GM08714 (cell line): ENCODE data around the gene RBMS2.
A peak's percentile ranks its signal among the peaks of the same experiment; 100 is the strongest.
"Not testable (repeated sequence)": the region's sequence is repeated elsewhere in the genome, so short reads cannot be mapped to it uniquely, and the experiment has no call there.

Experiments
- H3K4me3 ChIP-seq: fragments of 200-500 bp; sonication (Bioruptor generic); 2 replicates; pipeline ENCODE4 v1.5.1; 2014; ENCODE audit warnings: mild to moderate bottlenecking, low read length, inconsistent platforms
- ZNF274 ChIP-seq: IDR thresholded peaks from 2 replicates; pipeline ENCODE4 v1.6.1; 2012; ENCODE audit warnings: mild to moderate bottlenecking, low read depth, low read length

The RBMS2 gene, protein sequence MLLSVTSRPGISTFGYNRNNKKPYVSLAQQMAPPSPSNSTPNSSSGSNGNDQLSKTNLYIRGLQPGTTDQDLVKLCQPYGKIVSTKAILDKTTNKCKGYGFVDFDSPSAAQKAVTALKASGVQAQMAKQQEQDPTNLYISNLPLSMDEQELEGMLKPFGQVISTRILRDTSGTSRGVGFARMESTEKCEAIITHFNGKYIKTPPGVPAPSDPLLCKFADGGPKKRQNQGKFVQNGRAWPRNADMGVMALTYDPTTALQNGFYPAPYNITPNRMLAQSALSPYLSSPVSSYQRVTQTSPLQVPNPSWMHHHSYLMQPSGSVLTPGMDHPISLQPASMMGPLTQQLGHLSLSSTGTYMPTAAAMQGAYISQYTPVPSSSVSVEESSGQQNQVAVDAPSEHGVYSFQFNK

DNA sequence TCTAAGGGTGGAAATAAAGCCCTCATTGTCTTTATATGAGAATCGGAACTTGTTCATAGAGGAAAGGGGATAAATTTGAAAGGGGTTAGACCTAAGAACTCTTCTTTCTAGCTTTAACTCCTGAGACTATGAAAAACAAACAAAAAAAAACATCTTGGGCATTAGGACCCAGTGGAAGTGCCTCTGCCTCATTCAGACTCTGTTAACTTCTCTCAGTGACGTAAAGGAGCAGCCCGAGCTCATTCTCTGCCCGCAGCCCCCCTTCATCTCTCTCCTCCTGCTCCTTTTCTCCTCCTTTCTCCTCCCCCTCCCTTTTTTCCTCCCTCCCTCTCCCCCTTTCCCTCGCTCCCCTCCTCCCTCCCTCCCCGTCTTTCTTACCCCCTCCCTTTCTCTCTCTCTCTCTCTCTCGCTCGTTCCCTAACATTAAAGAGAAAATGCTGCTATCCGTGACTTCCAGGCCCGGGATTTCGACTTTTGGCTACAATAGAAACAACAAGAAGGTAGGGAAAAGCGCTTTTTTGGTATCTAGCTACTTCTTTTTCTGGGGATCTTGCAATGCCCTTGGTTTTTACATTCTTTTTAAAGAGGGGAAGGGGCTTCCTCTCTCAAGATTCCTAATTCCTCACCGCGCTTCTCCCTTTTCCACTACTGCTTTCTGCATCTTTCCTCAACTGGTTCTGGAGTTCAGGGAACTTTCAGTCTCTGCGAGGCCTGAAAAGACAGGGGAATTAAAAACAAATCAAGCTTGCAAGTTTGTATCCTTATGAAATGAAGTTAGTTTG, at the start of gene RBMS2:
RBMS2 (plus strand) TSS at position 231 of the 782 bp plus-strand sequence; CDS start at position 435, 204 bp downstream.
- TF ChIP-seq ZNF274, result no peak
- H3K4me3 ChIP-seq, result peak within 1 kb of the TSS; percentile 95

DNA sequence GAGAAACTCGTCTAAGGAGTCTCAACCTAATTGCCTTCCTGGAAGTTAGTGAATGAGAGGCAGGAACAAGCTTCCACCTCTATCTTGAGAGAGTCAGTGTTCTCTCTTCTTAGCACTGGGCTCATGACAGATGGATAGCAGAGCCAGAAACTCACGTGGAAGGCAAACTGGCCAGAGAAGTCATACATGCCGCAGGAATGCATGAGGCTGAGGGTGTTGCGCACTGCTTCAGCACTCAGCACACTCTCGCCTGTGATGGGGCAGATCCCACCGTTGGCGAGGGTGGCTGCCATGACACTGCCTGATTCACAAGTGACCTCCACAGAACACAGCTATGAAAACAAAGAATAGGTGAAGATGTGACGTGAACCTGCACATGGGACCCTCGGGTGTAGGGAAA, 47.2 kb upstream of the RBMS2 start:
- no peak for TF ChIP-seq ZNF274
- no peak overlapping the region for H3K4me3 ChIP-seq

DNA sequence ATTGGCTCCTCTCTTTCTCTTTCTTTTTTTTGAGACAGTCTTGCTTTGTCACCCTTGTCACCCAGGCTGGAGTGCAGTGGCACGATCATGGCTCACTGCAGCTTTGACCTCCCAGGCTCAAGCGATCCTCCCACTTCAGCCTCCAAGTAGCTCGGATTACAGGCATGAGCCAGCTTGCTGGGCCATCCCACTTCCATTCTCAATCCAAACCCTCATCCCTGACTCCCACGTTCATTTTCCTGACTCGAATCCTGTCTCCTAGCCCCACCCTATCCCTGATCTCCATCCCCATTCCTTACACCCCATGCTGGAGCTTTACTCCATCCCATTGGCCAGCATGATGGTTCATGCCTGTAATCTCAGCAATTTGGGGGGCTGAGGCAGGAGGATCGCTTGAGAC, 45.5 kb upstream of the RBMS2 start:
- H3K4me3 ChIP-seq, result no peak overlapping the region
- TF ChIP-seq ZNF274, result no peak

DNA sequence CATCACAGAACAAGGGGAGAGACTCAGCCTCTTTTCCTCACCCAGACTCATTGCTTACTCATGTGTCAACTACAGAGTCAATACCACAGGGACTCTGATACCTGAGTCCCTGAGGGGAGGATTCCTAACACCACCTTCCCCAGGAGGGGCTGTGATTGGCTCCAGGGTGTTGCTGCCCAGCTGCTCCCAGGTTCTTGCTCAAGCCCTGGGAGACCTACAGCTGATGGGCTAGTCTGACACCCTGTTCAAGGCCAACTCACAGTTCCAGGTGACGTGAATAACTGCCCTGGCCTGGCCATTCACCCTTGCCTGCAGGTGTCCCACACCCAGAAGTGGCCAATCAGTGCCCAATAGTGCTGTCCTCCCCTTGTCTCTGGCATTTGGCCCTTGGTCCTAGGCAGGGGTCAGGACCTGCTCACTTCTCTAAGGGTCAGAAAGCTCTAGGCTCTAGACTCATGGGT, 44.6 kb upstream of the RBMS2 start:
- no peak for TF ChIP-seq ZNF274
- H3K4me3 ChIP-seq, result no peak overlapping the region

DNA sequence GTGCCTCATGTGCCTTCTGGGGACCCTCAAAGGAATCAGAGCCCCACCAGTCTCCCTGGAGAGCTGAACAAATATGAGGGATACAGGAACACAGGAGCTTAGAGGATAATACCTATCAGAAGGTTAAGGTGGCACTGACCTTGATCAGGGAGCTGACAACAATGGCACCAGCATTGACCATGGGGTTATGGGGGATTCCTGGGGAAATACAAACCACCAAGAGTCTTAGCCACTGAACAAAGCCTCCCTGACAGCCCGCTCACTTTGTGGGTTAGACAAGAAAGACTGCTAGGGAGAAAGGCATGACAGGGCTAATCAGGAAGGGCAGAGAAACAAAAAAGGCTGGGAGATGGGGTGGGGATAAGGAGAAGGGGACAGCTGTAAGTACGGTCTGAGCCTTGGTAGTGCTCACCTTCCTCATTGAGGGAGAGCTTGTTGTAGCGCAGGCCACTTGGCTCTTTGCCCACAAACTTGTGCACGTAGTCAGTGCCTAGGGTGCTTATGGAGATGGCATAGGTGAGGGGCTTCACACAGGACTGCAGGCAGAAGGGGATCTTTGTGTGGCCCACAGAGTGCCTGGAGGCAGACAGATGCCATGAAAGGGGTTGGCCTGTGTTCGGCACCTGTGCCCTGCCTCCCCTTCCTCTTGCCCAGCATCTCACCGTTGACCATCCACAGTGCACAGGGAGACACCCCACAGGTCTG, 43.9 kb upstream of the RBMS2 start:
- no peak for TF ChIP-seq ZNF274
- no peak overlapping the region for H3K4me3 ChIP-seq

DNA sequence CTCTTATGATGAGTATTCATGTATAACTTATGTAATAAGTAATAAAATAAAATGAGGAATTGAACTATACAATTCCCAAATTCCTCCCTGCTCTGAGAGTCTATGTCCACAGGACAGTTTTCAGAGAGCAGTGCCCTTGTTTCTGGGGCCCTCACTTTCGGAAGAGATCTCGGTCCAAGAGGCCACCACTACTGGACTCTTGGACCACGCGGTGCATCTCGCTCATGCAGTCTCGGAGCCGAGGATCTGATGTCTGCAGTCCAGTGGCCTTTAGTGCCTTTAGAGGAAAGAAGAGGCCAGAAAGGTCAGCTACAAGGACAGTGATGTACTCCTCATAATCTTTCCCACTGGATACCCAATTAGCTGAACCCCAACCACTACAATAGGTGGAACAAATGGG, 42.0 kb upstream of the RBMS2 start:
- no peak for TF ChIP-seq ZNF274
- no peak overlapping the region for H3K4me3 ChIP-seq

DNA sequence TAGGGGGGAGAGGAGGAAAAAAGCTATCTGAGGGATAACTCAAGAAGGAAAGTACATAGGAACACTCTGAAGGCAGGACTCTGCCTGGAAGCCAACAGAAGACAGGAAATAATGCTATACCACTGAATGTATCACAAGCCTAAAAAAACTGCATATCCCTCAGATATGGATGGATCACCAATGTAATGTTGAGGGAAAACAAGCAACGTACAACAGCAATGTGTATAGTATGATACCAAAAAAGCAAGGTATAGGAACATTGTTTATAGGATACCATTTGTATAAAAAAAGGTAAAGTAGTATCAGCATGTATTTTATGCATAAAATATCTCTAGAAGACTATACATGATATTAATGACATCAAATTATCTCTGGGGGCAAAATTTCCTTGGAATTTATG, 37.1 kb upstream of the RBMS2 start:
- TF ChIP-seq ZNF274, result no peak
- H3K4me3 ChIP-seq, result no peak overlapping the region

DNA sequence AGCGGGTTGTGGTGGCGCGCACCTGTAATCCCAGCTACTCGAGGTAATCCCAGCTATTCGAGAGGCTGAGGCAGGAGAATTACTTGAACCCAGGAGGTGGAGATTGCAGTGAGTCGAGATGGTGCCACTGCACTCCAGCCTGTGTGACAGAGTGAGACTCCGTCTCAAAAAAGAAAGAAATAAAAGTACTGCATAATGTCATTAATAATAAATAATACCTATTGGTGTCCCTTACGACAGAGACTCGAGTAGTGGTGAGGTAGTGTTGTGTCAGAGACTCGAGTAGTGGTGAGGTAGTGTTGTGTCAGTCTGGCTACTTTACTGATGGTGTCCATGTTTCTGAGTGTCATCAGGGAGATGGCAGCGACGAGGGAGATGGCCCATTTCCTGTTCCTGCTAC, 34.9 kb upstream of the RBMS2 start:
- no peak for TF ChIP-seq ZNF274
- H3K4me3 ChIP-seq, result no peak overlapping the region

DNA sequence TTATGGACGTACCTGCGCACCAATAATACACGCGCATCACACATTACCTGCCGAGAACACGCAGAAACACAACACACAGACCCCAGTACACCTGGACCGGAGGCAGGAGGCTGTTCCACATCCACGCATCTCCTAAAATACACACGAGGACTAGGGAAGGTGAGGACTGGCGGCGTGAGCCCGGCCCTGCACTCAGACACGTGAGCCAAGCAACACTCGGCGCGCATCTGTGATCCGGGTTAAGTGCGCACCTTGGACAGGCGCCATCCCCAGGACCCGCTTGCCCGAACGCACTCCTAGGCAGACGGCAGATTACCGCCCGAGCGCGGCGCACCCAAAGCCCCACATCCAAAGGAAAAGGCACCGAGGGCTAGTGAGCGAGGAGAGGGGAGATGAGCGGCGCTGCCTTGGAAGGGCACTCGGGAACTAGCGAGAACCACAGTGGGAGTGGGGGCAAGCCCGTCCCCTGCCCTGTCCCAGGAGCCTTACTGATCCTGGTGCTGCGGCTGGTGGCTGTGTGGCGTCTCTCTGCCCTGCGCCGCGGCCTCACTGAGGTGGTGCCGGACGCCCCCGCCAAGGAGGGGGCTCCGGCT, 34.1 kb upstream of the RBMS2 start:
- H3K4me3 ChIP-seq, result peak overlapping the region; percentile 36; the same call in 1 of the 2 replicates
- no peak for TF ChIP-seq ZNF274

DNA sequence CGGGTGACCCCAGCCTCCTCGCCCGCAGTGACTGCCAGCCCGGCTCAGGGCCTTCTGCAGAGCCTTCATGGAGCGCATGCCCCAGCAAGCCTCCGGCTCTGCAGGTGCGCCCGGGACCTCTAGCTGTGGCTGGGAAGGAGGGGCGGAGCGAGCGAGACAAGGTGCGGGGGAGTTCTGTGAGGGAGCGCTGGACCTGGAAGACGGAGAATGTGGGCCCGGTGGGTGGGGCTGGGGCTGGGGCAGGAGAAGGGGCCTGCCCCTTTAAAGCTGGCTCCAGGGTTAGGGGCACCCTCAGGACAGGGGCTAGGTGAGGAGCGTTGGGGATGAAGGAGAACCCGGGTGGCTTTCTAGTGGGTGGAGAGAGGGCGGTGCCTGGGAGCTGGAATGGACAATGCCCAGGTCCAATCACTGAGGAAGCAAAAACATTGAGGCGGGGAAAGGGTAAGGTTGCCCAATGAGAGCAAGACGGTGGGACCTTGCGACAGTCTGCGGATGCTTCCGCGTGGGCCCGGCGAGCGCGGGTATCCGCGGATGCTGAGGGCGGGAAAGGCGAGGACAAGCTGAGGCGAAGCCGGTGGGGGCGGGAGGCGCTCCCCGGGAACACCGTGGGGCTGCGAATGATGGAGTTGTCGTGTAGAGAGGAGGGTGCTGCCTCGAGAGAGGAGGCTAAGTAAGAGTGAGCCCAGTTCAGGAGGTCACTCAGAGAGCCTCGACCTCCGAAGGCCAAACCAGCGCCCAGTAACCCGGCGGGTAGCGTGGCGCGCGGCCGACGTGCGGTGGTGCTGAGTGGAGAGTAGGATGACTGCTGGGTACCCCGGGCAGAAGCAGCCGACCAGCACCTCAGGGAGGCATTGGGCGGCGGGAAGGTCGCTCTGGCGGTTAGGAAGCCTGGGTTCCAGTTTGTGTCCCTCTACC, 33.3 kb upstream of the RBMS2 start, which contains the start of gene GLS2:
GLS2 (minus strand) TSS at position 121 of the 915 bp plus-strand sequence; CDS start at position 78, 43 bp downstream.
- peak within 1 kb of the TSS; percentile 36; the same call in 1 of the 2 replicates for H3K4me3 ChIP-seq
- no peak for TF ChIP-seq ZNF274

DNA sequence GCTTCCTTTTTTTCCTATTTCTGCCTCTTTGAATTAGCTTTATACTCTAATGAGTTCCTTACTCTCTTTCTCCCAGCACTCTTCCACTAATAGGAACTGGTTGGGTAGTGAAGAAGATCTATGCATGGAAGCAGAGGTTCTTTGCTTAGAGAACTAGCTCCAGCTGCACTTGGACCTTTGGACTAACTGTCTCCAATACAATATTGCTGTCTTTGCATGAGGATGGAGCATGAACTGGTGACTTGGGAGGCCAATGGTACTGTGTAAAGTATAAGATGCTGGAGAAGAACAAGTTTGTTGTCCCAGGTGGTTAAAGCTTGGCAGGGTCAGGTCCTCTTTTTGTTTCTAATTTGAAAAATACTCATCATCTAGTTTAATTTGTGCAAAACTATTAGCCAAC, 31.3 kb upstream of the RBMS2 start:
- TF ChIP-seq ZNF274, result no peak
- no peak overlapping the region for H3K4me3 ChIP-seq

DNA sequence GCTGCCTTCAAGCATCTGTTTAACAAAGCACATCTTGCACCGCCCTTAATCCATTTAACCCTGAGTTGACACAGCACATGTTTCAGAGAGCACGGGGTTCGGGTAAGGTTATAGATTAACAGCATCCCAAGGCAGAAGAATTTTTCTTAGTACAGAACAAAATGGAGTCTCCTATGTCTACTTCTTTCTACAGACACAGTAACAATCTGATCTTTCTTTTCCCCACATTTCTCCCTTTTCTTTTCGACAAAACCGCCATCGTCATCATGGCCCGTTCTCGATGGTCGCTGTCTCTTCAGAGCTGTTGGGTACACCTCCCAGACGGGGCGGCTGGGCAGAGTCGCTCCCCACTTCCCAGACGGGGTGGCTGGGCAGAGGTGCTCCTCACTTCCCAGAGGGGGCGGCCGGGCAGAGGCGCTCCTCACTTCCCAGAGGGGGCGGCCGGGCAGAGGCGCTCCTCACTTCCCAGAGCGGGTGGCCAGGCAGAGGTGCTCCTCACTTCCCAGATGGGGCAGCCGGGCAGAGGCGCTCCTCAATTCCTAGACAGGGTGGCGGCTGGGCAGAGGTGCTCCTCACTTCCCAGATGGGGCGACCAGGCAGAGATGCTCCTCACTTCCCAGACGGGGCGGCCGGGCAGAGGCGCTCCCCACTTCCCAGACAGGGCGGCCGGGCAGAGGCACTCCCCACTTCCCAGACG, 28.1 kb upstream of the RBMS2 start:
- not testable (repeated sequence) for H3K4me3 ChIP-seq

DNA sequence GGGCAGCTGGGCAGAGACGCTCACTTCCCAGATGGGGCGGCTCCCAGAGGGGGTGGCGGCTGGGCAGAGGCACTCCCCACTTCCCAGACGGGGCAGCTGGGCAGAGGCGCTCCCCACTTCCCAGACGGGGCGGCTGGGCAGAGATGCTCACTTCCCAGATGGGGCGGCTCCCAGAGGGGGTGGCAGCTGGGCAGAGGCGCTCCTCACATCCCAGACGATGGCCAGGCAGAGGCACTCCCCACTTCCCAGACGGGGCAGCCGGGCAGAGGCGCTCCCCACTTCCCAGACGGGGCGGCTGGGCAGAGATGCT, 27.6 kb upstream of the RBMS2 start:
- H3K4me3 ChIP-seq, result not testable (repeated sequence)

DNA sequence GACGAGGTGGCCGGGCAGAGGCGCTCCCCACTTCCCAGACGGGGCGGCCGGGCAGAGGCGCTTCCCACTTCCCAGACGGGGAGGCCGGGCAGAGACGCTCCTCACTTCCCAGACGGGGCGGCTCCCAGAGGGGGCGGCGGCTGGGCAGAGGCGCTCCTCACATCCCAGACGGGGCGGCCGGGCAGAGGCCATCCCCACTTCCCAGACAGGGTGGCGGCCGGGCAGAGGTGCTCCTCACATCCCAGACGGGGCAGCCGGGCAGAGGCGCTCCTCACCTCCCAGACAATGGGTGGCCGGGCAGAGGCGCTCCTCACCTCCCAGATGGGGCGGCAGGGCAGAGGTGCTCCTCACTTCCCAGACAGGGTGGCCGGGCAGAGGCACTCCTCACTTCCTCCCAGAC, 27.1 kb upstream of the RBMS2 start:
- not testable (repeated sequence) for H3K4me3 ChIP-seq

DNA sequence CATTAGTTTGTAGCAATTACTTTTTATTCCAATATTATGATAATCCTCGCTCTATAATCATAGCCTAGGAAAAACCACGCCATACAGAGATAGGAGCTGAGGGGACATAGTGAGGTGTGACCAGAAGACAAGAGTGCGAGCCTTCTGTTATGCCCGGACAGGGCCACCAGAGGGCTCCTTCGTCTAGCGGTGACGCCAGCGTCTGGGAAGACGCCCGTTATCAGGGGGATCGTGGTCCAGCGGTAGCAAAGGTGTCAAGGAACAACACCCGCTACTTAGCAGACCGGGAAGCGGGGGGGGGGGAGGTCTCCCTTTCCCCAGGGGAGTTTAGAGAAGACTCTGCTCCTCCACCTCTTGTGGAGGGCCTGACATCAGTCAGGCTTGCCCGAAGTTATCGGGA, 24.9 kb upstream of the RBMS2 start:
- not testable (repeated sequence) for H3K4me3 ChIP-seq

DNA sequence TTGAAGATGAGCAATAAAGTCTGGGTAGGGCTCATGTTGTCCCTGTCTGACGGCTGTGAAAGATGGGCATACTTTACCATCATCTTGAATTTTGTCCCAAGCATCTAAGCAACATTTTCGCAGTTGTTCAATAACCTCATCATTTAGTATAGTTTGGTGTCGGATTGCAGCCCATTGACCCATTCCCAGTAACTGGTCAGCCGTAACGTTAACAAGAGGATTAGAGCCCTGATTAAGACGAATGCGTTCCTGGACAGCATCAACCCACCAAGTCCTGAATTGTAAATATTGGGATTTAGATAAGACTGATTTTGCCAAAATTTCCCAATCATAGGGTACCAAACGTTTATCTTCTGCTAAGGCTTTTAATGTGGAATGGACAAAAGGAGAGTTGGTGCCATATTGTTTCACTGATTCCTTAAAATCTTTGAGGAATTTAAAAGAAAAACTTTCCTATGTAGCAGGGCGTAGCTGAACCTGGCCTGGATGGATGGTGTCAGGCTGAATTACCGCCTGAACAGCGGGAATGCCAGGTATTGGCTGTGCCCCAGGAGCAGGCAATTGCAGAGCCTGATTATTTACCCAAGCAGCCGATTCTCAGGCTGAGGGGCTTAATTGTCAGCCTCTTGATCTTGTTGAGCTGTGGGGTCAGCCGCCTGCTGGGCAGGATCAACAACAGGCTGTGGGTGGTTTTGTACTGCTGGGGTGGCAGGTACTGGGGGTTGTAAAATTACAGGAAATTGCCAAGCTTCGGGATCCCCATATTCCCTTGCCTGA, 23.3 kb upstream of the RBMS2 start:
- not testable (repeated sequence) for H3K4me3 ChIP-seq

DNA sequence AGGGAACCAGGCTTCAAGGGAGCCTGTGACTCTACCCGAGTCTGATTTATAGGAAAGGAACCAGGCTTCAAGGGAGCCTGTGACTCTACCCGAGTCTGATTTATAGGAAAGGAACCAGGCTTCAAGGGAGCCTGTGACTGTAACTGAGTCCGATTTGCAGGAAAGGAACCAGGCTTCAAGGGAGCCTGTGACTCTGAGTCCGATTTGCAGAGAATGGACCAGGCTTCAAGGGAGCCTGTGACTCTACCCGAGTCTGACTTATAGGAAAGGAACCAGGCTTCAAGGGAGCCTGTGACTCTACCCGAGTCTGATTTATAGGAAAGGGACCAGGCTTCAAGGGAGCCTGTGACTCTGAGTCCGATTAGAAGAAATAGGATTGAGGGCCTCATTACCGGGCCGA, 22.2 kb upstream of the RBMS2 start:
- H3K4me3 ChIP-seq, result not testable (repeated sequence)
